ENCODE data around the gene IRAK2.

GRCh38 chr3:10289077-10289476, 124.4 kb downstream of the IRAK2 start:
- TF ChIP-seq POLR2A (IDR thresholded peaks at IDR 0.05) (no peak), CTCF (IDR thresholded peaks at IDR 0.05) (no peak)
